C4-2B (cell line): ENCODE measurements around the gene ADAM22.

Experiments
- H3K27ac ChIP-seq: fragments of 450-650 bp; 2 replicates; pipeline ENCODE4 v1.5.1; 2017
- ZFX ChIP-seq: fragments of 450-650 bp; IDR thresholded peaks from 2 replicates; pipeline ENCODE4 v1.6.1; 2017
- TF ChIP-seq, protein P1 (sequence below): fragments of 450-650 bp; conservative IDR thresholded peaks from 2 replicates; pipeline ENCODE4 v1.5.1; 2017; ENCODE audit warnings: mild to moderate bottlenecking

The ADAM22 gene

DNA sequence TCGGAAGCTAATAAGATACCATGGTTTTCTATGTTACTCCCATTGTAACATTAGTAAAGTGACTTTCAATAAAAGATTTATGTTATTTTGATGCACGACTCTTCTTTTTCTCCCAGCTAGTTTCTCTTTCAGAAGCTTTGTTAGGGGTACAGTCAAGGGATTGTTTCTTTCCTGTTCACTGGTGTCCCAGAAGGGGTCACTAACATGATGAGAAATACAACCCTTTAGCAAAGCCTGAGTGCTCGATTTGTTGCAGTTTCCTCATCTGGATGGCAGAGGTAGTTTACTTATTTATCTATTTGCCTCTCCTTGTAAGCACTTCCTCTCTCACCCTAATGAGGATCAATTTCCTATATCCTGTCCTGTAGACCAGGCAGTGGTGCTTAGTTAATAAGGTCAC, 268.7 kb downstream of the ADAM22 start:
- H3K27ac ChIP-seq: no peak overlapping the region
- no peak for TF ChIP-seq ZFX
- TF ChIP-seq, protein P1, sequence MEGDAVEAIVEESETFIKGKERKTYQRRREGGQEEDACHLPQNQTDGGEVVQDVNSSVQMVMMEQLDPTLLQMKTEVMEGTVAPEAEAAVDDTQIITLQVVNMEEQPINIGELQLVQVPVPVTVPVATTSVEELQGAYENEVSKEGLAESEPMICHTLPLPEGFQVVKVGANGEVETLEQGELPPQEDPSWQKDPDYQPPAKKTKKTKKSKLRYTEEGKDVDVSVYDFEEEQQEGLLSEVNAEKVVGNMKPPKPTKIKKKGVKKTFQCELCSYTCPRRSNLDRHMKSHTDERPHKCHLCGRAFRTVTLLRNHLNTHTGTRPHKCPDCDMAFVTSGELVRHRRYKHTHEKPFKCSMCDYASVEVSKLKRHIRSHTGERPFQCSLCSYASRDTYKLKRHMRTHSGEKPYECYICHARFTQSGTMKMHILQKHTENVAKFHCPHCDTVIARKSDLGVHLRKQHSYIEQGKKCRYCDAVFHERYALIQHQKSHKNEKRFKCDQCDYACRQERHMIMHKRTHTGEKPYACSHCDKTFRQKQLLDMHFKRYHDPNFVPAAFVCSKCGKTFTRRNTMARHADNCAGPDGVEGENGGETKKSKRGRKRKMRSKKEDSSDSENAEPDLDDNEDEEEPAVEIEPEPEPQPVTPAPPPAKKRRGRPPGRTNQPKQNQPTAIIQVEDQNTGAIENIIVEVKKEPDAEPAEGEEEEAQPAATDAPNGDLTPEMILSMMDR: no peak

- TF ChIP-seq ZFX: no peak
- TF ChIP-seq, protein P1: no peak
- H3K27ac ChIP-seq: no peak overlapping the region
These were observed 269.4 kb downstream of the ADAM22 start for GRCh38 chr7:88203401-88203800.

- no peak overlapping the region for H3K27ac ChIP-seq
These were observed 270.6 kb downstream of the ADAM22 start for GRCh38 chr7:88204525-88205110.

DNA sequence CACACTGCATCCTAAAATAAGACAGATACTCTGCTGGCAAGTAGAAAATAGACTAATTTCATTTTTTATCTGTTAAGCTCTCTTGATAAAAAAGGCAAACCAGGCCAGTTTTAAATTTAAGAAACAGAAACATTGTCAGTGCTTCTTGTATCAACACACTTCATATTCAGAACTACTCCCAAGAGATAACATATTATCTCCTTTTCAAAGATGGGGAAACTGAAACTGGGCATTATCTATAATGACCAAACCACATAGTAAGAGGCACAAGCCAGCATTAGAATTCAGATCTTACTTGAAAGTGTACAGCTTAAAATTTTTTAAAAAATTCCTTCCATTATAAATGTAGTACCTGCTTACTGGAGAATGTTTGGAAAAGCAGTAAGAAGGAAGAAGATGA, 271.1 kb downstream of the ADAM22 start:
- H3K27ac ChIP-seq: no peak overlapping the region
- TF ChIP-seq, protein P1: no peak
- no peak for TF ChIP-seq ZFX

More at GRCh38 chr7:88204525-88205110, 270.6 kb downstream of the ADAM22 start:
- TF ChIP-seq ZFX: no peak
- TF ChIP-seq, protein P1: no peak

GRCh38 chr7:88206254-88206653, 272.2 kb downstream of the ADAM22 start:
- TF ChIP-seq, protein P1: no peak
- TF ChIP-seq ZFX: no peak
- H3K27ac ChIP-seq: no peak overlapping the region

GRCh38 chr7:88208521-88208920, 274.5 kb downstream of the ADAM22 start:
- TF ChIP-seq, protein P1: no peak
- no peak for TF ChIP-seq ZFX
- no peak overlapping the region for H3K27ac ChIP-seq

- no peak for TF ChIP-seq ZFX
- TF ChIP-seq, protein P1: no peak
- H3K27ac ChIP-seq: no peak overlapping the region
These were observed 278.9 kb downstream of the ADAM22 start for GRCh38 chr7:88212918-88213317.
